ENCODE data around the gene AACS. TPM values are rescaled to one million over a fixed set of nuclear protein-coding genes. Genes with fewer than 3 reads are reported as not detected.
"Not testable (repeated sequence)": the region's sequence is repeated elsewhere in the genome, so short reads cannot be mapped to it uniquely, and the experiment has no call there.

Gene AACS
- total and polyA plus RNA-seq, 2 of the 8 experiments (the other 6 are each of a cell fraction or from before 2014, with no cell fraction given), result 51.9 to 52.4 TPM

DNA sequence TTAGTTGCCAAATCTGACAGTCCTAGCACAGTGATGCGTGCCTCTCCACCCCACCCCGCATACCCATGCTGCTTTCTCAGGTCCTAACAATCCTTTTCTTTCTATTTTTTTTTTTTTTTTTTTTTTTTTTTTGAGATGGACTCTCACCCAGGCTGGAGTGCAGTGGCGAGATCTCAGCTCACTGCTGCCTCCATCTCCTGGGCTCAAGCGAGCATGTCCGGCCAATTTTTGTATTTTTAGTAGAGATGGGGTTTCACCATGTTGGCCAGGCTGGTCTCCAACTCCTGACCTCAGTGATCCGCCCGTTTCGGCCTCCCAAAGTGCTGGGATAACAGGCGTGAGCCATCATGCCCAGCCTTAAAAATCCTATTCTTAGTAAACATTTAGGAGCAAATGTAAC lies 33.8 kb upstream of the AACS start:
- H3K18ac ChIP-seq (ENCODE audit: extremely low read depth, low read length); H2BK5ac ChIP-seq (ENCODE audit: low read depth, low read length); H3K36me3 ChIP-seq (ENCODE audit: control insufficient read depth in 2 of 4, insufficient read depth in 4 of 4, low read length in 3 of 4); H3K4me1 ChIP-seq (replicated peaks in 1 of 4; ENCODE audit: control insufficient read depth in 3 of 4, insufficient read depth in 4 of 4, low read length in 3 of 4); H3K23me2 ChIP-seq (ENCODE audit: low read depth, low read length); H2AK5ac ChIP-seq (ENCODE audit: low read depth, low read length); H4K91ac ChIP-seq (replicated peaks; ENCODE audit: insufficient read length, low read length); H2BK120ac ChIP-seq (replicated peaks; ENCODE audit: low read depth, low read length); H3K79me2 ChIP-seq (ENCODE audit: control insufficient read depth in 1 of 2, insufficient read depth in 2 of 2, low read length in 2 of 2); H3K9ac ChIP-seq (replicated peaks in 1 of 4; ENCODE audit: extremely low read depth in 1 of 4, low read depth in 3 of 4, low read length in 3 of 4); H3K9me3 ChIP-seq (ENCODE audit: insufficient read depth in 2 of 2, low read depth in 1 of 2, low read length in 1 of 2); H2AFZ ChIP-seq (ENCODE audit: low read length); H2BK12ac ChIP-seq (ENCODE audit: low read depth, low read length); CTCF ChIA-PET (ENCODE audit: partially characterized antibody); H3K4me2 ChIP-seq (ENCODE audit: insufficient read depth in 1 of 2, low read depth in 2 of 2, low read length in 2 of 2); H3K14ac ChIP-seq (ENCODE audit: insufficient read length); DNase-seq (ENCODE audit: low read depth in 1 of 2, low spot score in 2 of 2); H3K27ac ChIP-seq (ENCODE audit: low read depth, low read length); H3K27me3 ChIP-seq (replicated peaks in 1 of 4; ENCODE audit: control insufficient read depth in 3 of 4, extremely low read depth in 1 of 4, insufficient read depth in 3 of 4, low read length in 3 of 4); H4K20me1 ChIP-seq (replicated peaks in 1 of 2; ENCODE audit: control insufficient read depth in 1 of 2, insufficient read depth in 2 of 2, low read length in 2 of 2); H2BK15ac ChIP-seq (ENCODE audit: low read length); H3K4me3 ChIP-seq (ENCODE audit: extremely low read depth in 1 of 4, insufficient read depth in 2 of 4, low read depth in 3 of 4, low read length in 4 of 4); H3K79me1 ChIP-seq (ENCODE audit: low read depth, low read length); H3K23ac ChIP-seq (ENCODE audit: insufficient read length); H2BK20ac ChIP-seq (ENCODE audit: low read length); H3K56ac ChIP-seq (replicated peaks; ENCODE audit: insufficient read length, low read depth, low read length); H4K5ac ChIP-seq (ENCODE audit: insufficient read length, low read depth, low read length); H3K4ac ChIP-seq (replicated peaks; ENCODE audit: insufficient read length, low read depth, low read length); FAIRE-seq; H4K8ac ChIP-seq (ENCODE audit: extremely low read depth, insufficient read depth, low read length): not testable (repeated sequence)
- POLR2A ChIA-PET (ENCODE audit: partially characterized antibody), result interaction anchor here (1.6 kb wide), 1 partner anchor 11 kb away, joined by 3 read pairs; no protein-coding TSS in a partner anchor
- WGBS, 2 experiments (ENCODE audit: extremely low coverage in 1 of 2, insufficient coverage in 1 of 2, insufficient read length in 1 of 2, insufficient replicate concordance in 2 of 2, low coverage in 1 of 2, low lambda C conversion rate in 2 of 2, missing lambda C conversion rate in 1 of 2), result 72% methylated on average over 6 of the region's 9 CpGs; no CpG with 5 or more reads in 1 of the 2 experiments

Measured in H1 (cell line).